Measurements from ENCODE around the gene CSTB. TPM values are rescaled to one million over a fixed set of nuclear protein-coding genes. Genes with fewer than 3 reads are reported as not detected.
"Not testable (repeated sequence)": the region's sequence is repeated elsewhere in the genome, so short reads cannot be mapped to it uniquely, and the experiment has no call there.

The CSTB gene, protein sequence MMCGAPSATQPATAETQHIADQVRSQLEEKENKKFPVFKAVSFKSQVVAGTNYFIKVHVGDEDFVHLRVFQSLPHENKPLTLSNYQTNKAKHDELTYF
- total RNA-seq, result 10 to 100 TPM; 29.9 to 30.9 TPM

DNA sequence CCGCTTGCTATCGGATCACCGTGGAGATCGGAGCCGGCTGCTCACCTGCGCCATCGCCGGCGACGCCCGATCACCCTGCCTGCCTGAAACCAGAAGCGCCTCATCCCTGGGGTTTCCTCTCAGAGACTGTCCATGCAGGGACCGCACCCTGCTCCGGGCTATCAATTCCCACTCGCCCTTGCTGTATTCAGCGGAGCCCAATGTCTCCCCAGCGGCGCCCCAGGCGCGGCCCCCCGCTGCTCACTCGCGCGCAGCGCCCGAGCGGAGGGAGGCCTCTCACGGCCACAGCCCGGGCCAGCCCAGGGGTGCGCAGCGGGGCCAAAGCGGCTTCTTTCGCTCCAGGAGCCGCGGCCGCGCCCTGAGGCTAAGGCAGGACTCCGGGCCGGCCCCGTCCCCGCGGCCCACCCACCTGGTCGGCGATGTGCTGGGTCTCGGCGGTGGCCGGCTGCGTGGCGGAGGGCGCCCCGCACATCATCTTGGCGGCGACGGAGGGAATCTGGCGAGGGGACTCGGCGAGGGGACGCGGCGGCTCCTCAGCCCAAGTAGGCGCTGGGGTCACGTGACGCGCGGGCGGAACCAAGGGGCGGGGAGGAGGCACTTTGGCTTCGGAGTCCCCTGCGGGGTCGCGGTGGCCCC, at the start of gene CSTB:
CSTB (minus strand) TSS at position 514 of the 636 bp plus-strand sequence; CDS start at position 475, 39 bp downstream.
- H3K36me3 Mint-ChIP-seq (ENCODE audit: low read depth), result peaks cover 21% of the 10 kb centered on the region
- intact Hi-C loops (cut with DNase I, micrococcal nuclease), result loop anchor here (1.0 to 5.0 kb wide), 4 partner anchors 13 to 117 kb away; partner anchors contain the start of genes HSF2BP (in 1 of the 2), RRP1 (in 1 of the 2) and RRP1B (in 1 of the 2)
- H3K4me1 Mint-ChIP-seq, result peaks cover 40% of the 10 kb centered on the region
- ChIA-PET POLR2A (no interaction called here), CTCF (no interaction called here)
- peak within 1 kb of the TSS; percentile 74 for H3K27ac Mint-ChIP-seq
- peak; percentile 90 for DNase-seq
- H3K4me3 Mint-ChIP-seq, result peak within 1 kb of the TSS; percentile 88
- no peaks in the 10 kb centered on the region for H3K9me3 Mint-ChIP-seq (ENCODE audit: low read depth)
- peak; percentile 72 for ATAC-seq
- no peaks in the 10 kb centered on the region for H3K27me3 Mint-ChIP-seq

DNA sequence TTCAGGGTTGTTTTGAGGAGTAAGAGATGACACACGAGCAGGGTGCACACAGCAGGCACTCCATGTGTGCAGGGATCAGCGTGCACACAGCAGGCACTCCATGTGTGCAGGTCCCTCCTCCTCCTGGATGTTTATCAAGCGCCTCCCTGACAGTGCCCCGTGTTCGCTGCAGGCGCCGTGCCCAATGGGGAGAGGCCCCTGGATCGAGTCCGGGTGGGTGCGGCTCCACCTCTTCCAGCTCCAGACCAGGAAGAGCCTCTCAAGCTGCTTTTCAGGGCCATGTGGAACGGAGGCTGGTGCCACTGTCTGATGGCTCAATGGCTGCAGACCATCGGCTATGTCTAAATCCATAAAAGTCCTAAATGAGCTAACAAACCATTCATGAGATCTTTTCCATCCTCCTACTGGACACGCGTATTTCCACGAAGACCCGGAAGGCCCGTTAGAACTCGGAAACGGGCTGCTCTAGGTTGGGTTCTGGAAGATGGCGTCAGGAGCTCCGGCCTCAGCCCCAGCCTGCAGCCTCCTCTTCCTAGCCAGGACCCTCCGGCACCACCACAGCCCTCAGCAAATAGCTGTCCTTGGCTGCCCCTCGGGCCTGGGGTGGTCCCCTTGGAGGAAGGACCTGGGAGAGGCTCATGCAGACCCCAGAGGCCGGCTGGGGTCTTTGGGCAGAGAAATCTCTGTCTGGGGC, 49.3 kb upstream of the CSTB start:
- no peaks in the 10 kb centered on the region for H3K36me3 Mint-ChIP-seq (ENCODE audit: low read depth)
- no peak for ATAC-seq
- no peaks in the 10 kb centered on the region for H3K9me3 Mint-ChIP-seq (ENCODE audit: low read depth)
- H3K4me1 Mint-ChIP-seq, result peaks cover 3% of the 10 kb centered on the region
- ChIA-PET CTCF (interaction anchor here (1.4 kb wide), 1 partner anchor 117 kb away, joined by 3 read pairs; no protein-coding TSS in a partner anchor), POLR2A (no interaction called here)
- intact Hi-C loops (cut with DNase I, micrococcal nuclease), result no loop called here
- H3K27me3 Mint-ChIP-seq, result no peaks in the 10 kb centered on the region
- H3K27ac Mint-ChIP-seq, result no peak overlapping the region
- no peak overlapping the region for H3K4me3 Mint-ChIP-seq
- no peak for DNase-seq

DNA sequence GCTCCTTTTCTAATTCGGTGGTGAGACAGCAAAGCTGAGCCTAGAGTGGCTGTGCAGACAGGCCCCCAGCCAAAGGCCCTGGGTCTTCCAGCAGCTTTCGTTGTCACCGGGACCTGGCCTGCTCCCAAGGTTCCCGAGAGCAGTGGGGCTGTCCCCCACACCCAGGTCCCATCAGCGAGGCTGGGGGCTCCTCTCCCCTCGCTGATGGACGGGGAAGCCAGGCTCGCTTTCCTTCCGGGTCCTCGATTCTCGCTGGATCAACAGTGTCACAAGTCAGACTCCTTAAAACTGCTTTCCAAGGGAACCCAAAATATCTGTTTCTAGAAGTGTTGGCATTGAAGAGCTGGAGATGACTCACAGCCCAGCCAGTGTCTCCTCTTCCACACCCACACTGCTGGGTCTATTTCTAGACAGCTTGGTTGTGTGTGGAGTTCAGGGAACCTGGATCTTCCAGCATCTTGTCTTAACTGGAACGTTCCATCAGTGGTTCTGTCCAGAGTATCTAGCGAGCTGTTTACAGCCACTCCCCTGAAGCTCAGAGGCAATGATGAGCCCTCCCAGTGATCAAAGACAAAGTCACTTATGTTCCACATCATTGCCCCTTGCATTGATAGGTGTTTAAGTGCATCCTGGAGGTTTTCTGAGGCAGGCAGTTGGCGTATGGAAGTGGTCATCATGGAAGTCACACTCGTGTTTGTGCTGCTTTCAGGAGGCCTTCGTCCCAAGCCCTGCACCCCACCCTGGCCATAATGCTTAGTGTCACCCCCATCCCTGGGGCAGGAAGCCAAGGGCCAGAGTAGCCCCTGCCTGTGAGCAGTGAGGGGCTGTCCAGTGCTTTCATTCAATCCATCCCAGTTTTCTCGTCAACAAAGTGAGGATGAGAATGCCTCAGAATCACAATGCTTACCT, 48.5 kb upstream of the CSTB start:
- POLR2A ChIA-PET, result no interaction called here
- Mint-ChIP-seq H3K27me3 (no peaks in the 10 kb centered on the region), H3K4me3 (no peak overlapping the region), H3K27ac (no peak overlapping the region), H3K36me3 (ENCODE audit: low read depth) (no peaks in the 10 kb centered on the region), H3K4me1 (peaks cover 3% of the 10 kb centered on the region), H3K9me3 (ENCODE audit: low read depth) (no peaks in the 10 kb centered on the region)
- ATAC-seq (no peak), DNase-seq (no peak)
- CTCF ChIA-PET, result interaction anchor here (0.7 to 1.4 kb wide), 2 partner anchors 38 to 117 kb away, joined by 3 read pairs; no protein-coding TSS in a partner anchor
- intact Hi-C loops (cut with DNase I, micrococcal nuclease), result no loop called here

DNA sequence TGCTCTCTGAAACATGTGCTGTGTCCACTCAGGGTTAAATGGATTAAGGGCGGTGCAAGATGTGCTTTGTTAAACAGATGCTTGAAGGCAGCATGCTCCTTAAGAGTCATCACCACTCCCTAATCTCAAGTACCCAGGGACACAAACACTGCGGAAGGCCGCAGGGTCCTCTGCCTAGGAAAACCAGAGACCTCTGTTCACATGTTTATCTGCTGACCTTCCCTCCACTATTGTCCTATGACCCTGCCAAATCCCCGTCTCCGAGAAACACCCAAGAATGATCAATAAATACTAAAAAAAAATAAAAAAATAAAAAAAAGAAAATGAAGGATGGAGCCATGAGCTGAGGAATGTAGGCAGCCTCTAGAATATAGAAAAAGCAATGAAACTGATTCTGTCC, 46.6 kb upstream of the CSTB start:
- intact Hi-C loops (cut with DNase I, micrococcal nuclease); H3K9me3 Mint-ChIP-seq (ENCODE audit: low read depth); H3K4me1 Mint-ChIP-seq; CTCF ChIA-PET; H3K4me3 Mint-ChIP-seq; ATAC-seq; H3K36me3 Mint-ChIP-seq (ENCODE audit: low read depth); H3K27me3 Mint-ChIP-seq; DNase-seq; H3K27ac Mint-ChIP-seq: not testable (repeated sequence)
- POLR2A ChIA-PET, result interaction anchor here (1.1 kb wide), 1 partner anchor 9 kb away, joined by 4 read pairs; no protein-coding TSS in a partner anchor

DNA sequence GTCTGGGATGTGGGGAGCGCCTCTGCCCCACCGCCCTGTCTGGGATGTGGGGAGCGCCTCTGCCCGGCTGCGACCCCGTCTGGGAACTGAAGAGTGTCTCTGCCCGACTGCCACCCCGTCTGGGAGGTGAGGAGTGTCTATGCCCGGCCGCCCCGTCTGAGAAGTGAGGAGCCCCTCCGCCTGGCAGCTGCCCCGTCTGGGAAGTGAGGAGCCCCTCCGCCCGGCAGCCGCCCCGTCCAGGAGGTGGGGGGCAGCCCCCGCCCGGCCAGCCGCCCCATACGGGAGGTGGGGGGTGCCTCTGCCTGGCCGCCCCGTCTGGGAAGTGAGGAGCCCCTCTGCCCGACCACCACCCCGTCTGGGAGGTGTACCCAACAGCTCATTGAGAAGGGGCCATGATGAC, 46.1 kb upstream of the CSTB start:
- CTCF ChIA-PET; H3K4me1 Mint-ChIP-seq; POLR2A ChIA-PET; H3K36me3 Mint-ChIP-seq (ENCODE audit: low read depth); DNase-seq; H3K4me3 Mint-ChIP-seq; ATAC-seq; intact Hi-C loops (cut with DNase I, micrococcal nuclease); H3K9me3 Mint-ChIP-seq (ENCODE audit: low read depth); H3K27ac Mint-ChIP-seq; H3K27me3 Mint-ChIP-seq: not testable (repeated sequence)

DNA sequence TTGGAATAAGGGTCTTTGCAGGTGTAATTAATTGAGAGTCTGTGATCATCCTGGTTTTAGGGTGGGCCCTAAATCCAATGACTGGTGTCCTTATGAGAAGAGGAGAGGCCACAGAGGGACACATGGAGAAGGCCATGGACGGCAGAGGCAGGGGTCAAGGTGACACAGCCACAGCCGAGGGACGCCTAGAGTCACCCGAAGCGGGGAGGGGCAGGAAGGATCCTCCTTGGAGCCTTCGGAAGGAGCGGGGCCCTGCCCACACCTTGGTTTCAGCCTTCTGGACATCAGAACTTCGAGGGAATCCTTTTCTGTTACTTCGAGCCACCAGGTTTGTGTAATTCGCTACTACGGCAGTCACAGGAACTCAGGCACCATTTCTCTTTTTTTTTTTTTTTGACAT, 44.4 kb upstream of the CSTB start:
- no peak overlapping the region for H3K4me3 Mint-ChIP-seq
- ChIA-PET POLR2A (no interaction called here), CTCF (no interaction called here)
- peaks cover 4% of the 10 kb centered on the region for H3K36me3 Mint-ChIP-seq (ENCODE audit: low read depth)
- H3K27ac Mint-ChIP-seq, result no peak overlapping the region
- peaks cover 3% of the 10 kb centered on the region for H3K9me3 Mint-ChIP-seq (ENCODE audit: low read depth)
- H3K4me1 Mint-ChIP-seq, result peaks cover 5% of the 10 kb centered on the region
- intact Hi-C loops (cut with DNase I, micrococcal nuclease), result no loop called here
- DNase-seq (no peak), ATAC-seq (no peak)
- H3K27me3 Mint-ChIP-seq, result no peaks in the 10 kb centered on the region

DNA sequence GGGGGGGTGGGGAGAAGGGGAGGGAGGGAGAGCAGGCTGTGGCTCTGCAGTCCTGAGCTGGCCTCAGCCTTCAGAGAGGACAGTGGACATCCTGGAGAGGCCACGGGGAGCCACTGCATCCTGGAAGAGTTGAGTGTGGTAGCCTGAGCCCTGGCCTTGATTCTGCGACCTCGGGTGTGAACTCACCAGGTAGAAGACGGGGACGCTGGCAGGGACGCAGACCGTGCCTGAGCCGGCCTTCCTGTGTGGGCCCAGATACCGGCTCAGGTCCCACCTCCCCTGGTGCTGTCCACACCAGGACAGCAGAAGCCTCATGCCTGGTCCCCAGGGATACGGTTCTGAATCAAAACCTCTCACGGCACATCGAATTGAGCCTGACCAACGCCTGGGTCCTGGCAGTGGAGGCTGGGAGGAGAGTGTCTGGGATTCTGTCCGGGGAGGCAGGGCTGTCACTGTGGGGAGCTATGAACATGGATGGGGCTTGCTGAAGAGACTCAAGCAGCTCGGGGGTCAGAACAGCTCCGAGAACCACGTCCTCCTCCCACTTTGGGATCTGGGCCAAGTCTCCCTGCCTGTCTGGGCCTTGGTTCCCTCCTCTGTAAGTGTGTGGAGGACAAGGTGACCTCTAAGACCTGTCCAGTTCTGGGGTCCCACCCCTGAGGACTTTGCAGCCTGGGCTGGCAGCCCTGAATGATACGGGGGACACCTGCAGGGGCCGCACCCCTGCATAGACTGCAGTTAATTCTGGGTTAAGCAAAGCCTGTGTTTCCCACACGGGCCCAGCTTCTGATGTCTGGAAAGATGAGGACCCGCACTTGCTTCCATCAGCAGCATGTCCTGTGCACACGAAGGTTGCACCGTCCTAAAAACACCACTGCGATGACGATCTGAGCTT, 43.6 kb upstream of the CSTB start:
- H3K4me1 Mint-ChIP-seq, result peaks cover 7% of the 10 kb centered on the region
- CTCF ChIA-PET, result interaction anchor here (0.6 to 1.0 kb wide), 2 partner anchors 60 to 156 kb away, joined by 3 to 4 read pairs; no protein-coding TSS in a partner anchor
- intact Hi-C loops (cut with DNase I, micrococcal nuclease), result loop anchor here in 1 of 2 experiments (10.0 kb wide), 1 partner anchor 265 kb away; no protein-coding TSS in a partner anchor

DNA sequence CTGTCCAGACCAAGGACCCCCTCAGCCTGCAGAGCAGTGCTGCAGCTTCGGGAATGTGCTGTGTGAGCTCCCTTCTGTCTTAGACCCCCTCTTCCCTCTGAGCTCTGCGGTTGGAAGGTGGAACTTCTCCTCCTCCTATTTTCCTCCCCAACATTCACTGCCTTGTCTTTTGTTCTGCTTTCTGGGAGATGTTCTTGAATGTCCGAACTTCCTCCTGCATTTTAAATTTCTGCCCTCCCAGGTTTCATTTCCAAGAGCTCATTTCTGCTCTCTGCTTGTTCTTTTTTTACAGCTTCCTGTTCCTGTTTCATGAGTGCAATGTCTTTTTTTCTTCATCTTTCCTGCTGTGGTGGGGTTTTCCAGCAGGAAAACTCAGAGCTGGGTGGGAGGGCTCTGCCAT, 42.6 kb upstream of the CSTB start:
- DNase-seq, result no peak
- no peak for ATAC-seq
- H3K36me3 Mint-ChIP-seq (ENCODE audit: low read depth), result peaks cover 4% of the 10 kb centered on the region
- ChIA-PET CTCF (interaction anchor here (0.6 to 1.0 kb wide), 3 partner anchors 10 to 157 kb away, joined by 3 to 4 read pairs (median 4); no protein-coding TSS in a partner anchor), POLR2A (no interaction called here)
- H3K9me3 Mint-ChIP-seq (ENCODE audit: low read depth), result peaks cover 3% of the 10 kb centered on the region
- H3K27ac Mint-ChIP-seq, result no peak overlapping the region
- intact Hi-C loops (cut with DNase I, micrococcal nuclease), result loop anchor here in 1 of 2 experiments (10.0 kb wide), 1 partner anchor 266 kb away; no protein-coding TSS in a partner anchor
- no peak overlapping the region for H3K4me3 Mint-ChIP-seq
- H3K4me1 Mint-ChIP-seq, result peaks cover 4% of the 10 kb centered on the region
- no peaks in the 10 kb centered on the region for H3K27me3 Mint-ChIP-seq

More for the DNA sequence above, 43.6 kb upstream of the CSTB start:
- Mint-ChIP-seq H3K27me3 (no peaks in the 10 kb centered on the region), H3K4me3 (no peak overlapping the region), H3K27ac (no peak overlapping the region), H3K36me3 (ENCODE audit: low read depth) (peaks cover 4% of the 10 kb centered on the region), H3K9me3 (ENCODE audit: low read depth) (peaks cover 3% of the 10 kb centered on the region)
- POLR2A ChIA-PET, result no interaction called here
- no peak for ATAC-seq
- no peak for DNase-seq

DNA sequence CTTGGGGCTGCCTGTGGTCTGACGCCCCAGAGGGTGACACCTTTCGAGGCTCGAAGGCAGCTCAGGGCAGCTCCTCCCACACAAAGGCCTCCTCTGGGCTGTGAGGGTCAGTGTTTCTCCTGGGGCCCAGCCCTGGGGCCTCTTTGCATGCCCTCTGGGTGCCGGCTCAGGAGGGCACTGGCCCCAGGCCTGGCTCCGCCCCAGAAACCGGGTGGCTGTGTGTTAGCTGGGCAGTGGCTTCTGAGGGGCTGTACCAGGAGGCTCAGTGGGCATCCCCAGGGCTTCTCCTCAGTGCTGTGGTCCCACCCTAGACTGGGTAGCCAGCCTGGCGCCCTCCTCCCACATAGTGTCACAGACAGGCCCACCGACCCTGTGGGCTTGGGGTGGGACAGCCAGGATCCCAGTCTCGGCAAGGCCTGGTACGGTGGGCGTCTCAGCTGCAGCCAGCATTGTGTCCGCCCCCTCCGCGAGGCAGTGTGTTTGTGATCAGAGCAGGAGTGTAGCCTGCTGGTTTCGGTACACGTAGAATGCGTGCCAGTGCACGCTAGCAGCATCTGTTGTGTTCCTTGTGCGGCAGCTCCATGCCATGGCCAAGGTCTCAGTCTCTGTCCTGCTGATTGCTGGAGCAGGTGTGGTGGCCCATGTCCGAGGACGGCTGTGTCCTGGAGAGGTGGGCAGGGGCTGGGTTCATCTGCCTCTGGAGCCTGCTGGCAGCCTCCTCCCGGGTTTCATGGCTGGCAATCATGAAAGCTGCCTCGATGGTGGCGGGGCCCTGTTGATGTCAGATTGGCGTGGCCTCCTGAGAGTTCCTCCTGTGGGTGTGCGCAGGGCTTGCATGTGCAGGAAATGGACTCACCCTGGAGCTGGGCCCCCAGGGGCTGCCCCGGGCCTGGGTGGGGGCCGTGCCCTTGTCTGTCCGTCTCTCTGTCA, 41.3 kb upstream of the CSTB start:
- CTCF ChIA-PET, result no interaction called here
- Mint-ChIP-seq H3K27me3 (no peaks in the 10 kb centered on the region), H3K9me3 (ENCODE audit: low read depth) (peaks cover 3% of the 10 kb centered on the region), H3K4me3 (no peak overlapping the region), H3K27ac (no peak overlapping the region), H3K4me1 (peaks cover 4% of the 10 kb centered on the region), H3K36me3 (ENCODE audit: low read depth) (peaks cover 5% of the 10 kb centered on the region)
- DNase-seq (no peak), ATAC-seq (no peak)
- POLR2A ChIA-PET, result interaction anchor here (0.9 kb wide), 1 partner anchor 8 kb away, joined by 4 read pairs; no protein-coding TSS in a partner anchor
- intact Hi-C loops (cut with DNase I, micrococcal nuclease), result loop anchor here in 1 of 2 experiments (10.0 kb wide), 1 partner anchor 267 kb away; no protein-coding TSS in a partner anchor
